CD14-positive monocyte (primary cell): ENCODE data around the gene SNIP1. TPM values are rescaled to one million over a fixed set of nuclear protein-coding genes. Genes with fewer than 3 reads are reported as not detected.

Experiments
- DNase-seq, 3 donors: peaks; one replicate each; pipeline ENCODE4 v3.0.0-alpha.2; 2011 to 2022
- H2AFZ ChIP-seq: 2 replicates; pipeline ENCODE4 v1.6.0; 2012; ENCODE audit warnings: mild to moderate bottlenecking, low read depth, low read length, inconsistent platforms; ENCODE audit not compliant: insufficient read depth, poor library complexity, severe bottlenecking
- H3K27ac ChIP-seq, 2 donors: 1 replicate in 1 of 2; 2 replicates in 1 of 2; pipeline ENCODE4 v1.5.1; 2012 to 2013; ENCODE audit warnings: low read length in 2 of 2, control low read depth in 1 of 2, inconsistent platforms in 1 of 2, low read depth in 1 of 2, mild to moderate bottlenecking in 1 of 2
- H3K27me3 ChIP-seq, 2 donors: one replicate each; pipeline versions ENCODE4 v1.6.0 to v1.6.1; 2011 to 2013; ENCODE audit warnings: low read length in 2 of 2; ENCODE audit not compliant: control insufficient read depth in 2 of 2, insufficient read depth in 2 of 2
- H3K36me3 ChIP-seq, 2 donors: replicated peaks in 1 of 2; 1 replicate in 1 of 2; 2 replicates in 1 of 2; pipeline versions ENCODE4 v1.5.1 to v1.6.1; 2012 to 2013; ENCODE audit warnings: low read length in 2 of 2, control low read depth in 1 of 2, inconsistent platforms in 1 of 2, mild to moderate bottlenecking in 1 of 2; ENCODE audit not compliant: insufficient read depth in 2 of 2, control insufficient read depth in 1 of 2
- H3K4me1 ChIP-seq, 2 donors: 1 replicate in 1 of 2; 2 replicates in 1 of 2; pipeline versions ENCODE4 v1.5.1 to v1.6.1; 2012 to 2013; ENCODE audit warnings: low read length in 2 of 2, control low read depth in 1 of 2, inconsistent platforms in 1 of 2, mild to moderate bottlenecking in 1 of 2, moderate library complexity in 1 of 2; ENCODE audit not compliant: insufficient read depth in 2 of 2, control insufficient read depth in 1 of 2
- H3K4me2 ChIP-seq: replicated peaks from 2 replicates; pipeline ENCODE3; 2012; ENCODE audit warnings: low read length, moderate library complexity, mild to moderate bottlenecking; ENCODE audit not compliant: poor library complexity, severe bottlenecking; ENCODE audit errors: extremely low read depth
- H3K4me3 ChIP-seq, 3 experiments: fragments of 200-600 bp in 1 of 3; sonication (generic) in 1 of 3; replicated peaks in 1 of 3; 1 replicate in 2 of 3; 2 replicates in 1 of 3; pipeline ENCODE4 v1.5.1; 2011 to 2013; ENCODE audit warnings: low read length in 3 of 3, mild to moderate bottlenecking in 3 of 3, control low read depth in 2 of 3, low read depth in 2 of 3, inconsistent platforms in 1 of 3, moderate library complexity in 1 of 3
- H3K79me2 ChIP-seq: 2 replicates; pipeline ENCODE4 v1.6.0; 2012; ENCODE audit warnings: mild to moderate bottlenecking, control low read depth, inconsistent platforms, low read length, moderate library complexity; ENCODE audit not compliant: insufficient read depth
- H3K9ac ChIP-seq: 2 replicates; pipeline ENCODE4 v1.6.0; 2017; ENCODE audit warnings: low read length, mild to moderate bottlenecking; ENCODE audit not compliant: insufficient read depth, poor library complexity, severe bottlenecking
- H3K9me3 ChIP-seq, 2 donors: replicated peaks in 1 of 2; 1 replicate in 1 of 2; 2 replicates in 1 of 2; pipeline versions ENCODE4 v1.5.1 to v1.6.1; 2012 to 2013; ENCODE audit warnings: low read length in 2 of 2, control low read depth in 1 of 2; ENCODE audit not compliant: control insufficient read depth in 1 of 2, insufficient read depth in 1 of 2
- H4K20me1 ChIP-seq: 2 replicates; pipeline ENCODE4 v1.6.0; 2012; ENCODE audit warnings: mild to moderate bottlenecking, low read length, control low read depth, moderate library complexity; ENCODE audit not compliant: insufficient read depth
- H3K27ac Mint-ChIP-seq, 7 donors: one replicate each; pipeline ENCODE4 v1.8.0; 2020; ENCODE audit warnings: mild to moderate bottlenecking in 7 of 7, mixed read lengths in 7 of 7, moderate library complexity in 6 of 7, inconsistent platforms in 2 of 7
- H3K27me3 Mint-ChIP-seq, 3 donors: one replicate each; pipeline ENCODE4 v1.8.0; 2021 to 2022; ENCODE audit warnings: low read depth in 3 of 3, mild to moderate bottlenecking in 3 of 3, mixed read lengths in 3 of 3, moderate library complexity in 3 of 3, inconsistent platforms in 1 of 3
- H3K36me3 Mint-ChIP-seq, 2 donors: one replicate each; pipeline ENCODE4 v1.8.0; 2020; ENCODE audit warnings: mixed read lengths in 2 of 2, inconsistent platforms in 1 of 2, mild to moderate bottlenecking in 1 of 2
- H3K4me1 Mint-ChIP-seq: one replicate; pipeline ENCODE4 v1.8.0; 2020; ENCODE audit warnings: mild to moderate bottlenecking, mixed read lengths
- H3K4me3 Mint-ChIP-seq, 2 donors: one replicate each; pipeline ENCODE4 v1.8.0; 2020; ENCODE audit warnings: mild to moderate bottlenecking in 2 of 2, mixed read lengths in 2 of 2, moderate library complexity in 1 of 2
- H3K9me3 Mint-ChIP-seq, 7 donors: one replicate each; pipeline ENCODE4 v1.8.0; 2020 to 2022; ENCODE audit warnings: mixed read lengths in 7 of 7, mild to moderate bottlenecking in 6 of 7, moderate library complexity in 6 of 7, inconsistent platforms in 2 of 7
- WGBS: methylation state at CpG from one replicate; pipeline ENCODE4 v1.1.5; 2013; ENCODE audit warnings: missing lambda C conversion rate; ENCODE audit not compliant: insufficient coverage; 5-methylcytosine and 5-hydroxymethylcytosine counted together
- intact Hi-C, 2 donors: fragments of 100-400 bp; cut with micrococcal nuclease; formaldehyde crosslinking; loops; one replicate each; pipeline versions ENCODE4 v1.15.0 to v1.15.1; 2023
- polyA plus RNA-seq, 3 donors: library from polyadenylated mRNA; depleted of rRNA in 1 of 3; unstranded in 2 of 3; stranded (reverse) in 1 of 3; fragments of 300-500 nt in 2 of 3; fragments of >200 nt in 1 of 3; fragmentation: Illumina TruSeq in 2 of 3; gene quantifications; 1 replicate in 2 of 3; 2 replicates in 1 of 3; pipeline ENCODE4 v1.2.3, GENCODE V29; 2012 to 2021
- TF ChIP-seq, protein P1 (sequence below): fragments of 200-600 bp; IDR thresholded peaks from one replicate; pipeline ENCODE4 v1.8.0; 2022; ENCODE audit warnings: antibody characterized with exemption, mild to moderate bottlenecking

The SNIP1 gene
- polyA plus RNA-seq, 3 donors: 1.6 to 6.8 (median 3.3) TPM

DNA sequence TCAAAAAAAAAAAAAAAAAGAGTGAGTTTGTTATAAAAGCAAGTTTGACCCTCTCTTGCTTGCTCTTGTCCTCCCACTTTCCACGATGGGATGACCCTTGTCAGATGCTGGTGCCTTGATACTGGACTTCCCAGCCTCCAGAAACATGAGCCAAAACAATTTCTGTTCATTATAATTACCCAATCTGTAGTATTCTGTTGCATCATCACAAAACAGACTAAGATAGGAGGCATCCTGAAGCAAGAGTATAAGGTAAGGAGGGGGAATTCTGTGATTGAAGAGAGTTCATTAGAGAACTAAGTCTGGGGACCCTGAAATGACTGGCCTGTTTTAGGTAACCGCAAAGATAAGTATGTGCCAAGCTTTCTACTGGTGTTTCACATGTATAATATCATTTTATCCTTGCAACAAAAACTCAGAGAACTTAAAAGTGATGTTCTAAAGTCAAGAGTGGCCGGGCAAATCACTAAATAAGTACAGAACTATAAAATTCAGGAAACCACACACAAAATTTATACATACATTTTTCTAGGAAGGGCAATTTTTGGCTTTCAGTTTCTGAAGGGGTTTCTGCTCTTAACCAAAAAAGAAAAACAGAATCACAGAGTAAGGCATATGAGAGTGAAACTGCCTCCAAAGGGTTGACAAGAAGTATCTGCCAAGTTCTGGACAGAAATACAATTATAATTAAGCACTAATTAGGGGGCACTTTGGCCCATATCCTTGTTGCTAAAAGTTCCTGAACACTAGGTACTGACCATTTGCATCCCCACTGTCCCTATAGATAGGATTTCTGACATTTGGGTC lies 16.6 kb upstream of the SNIP1 start:
- Histone ChIP-seq H3K27me3 (no peaks in the 10 kb centered on the region), H3K4me3 (no peak overlapping the region), H2AFZ (no peak overlapping the region), H3K27ac (no peak overlapping the region), H3K36me3 (peaks cover 98 to 100% of the 10 kb centered on the region in 2 donors), H3K4me2 (no peak overlapping the region), H4K20me1 (peaks cover 4% of the 10 kb centered on the region), H3K9ac (no peak overlapping the region), H3K9me3 (no peaks in the 10 kb centered on the region), H3K79me2 (no peaks in the 10 kb centered on the region), H3K4me1 (no peaks in the 10 kb centered on the region)
- intact Hi-C loops: no loop called here
- Mint-ChIP-seq H3K27ac (peak overlapping the region in 1 of 7 donors; percentile 5), H3K9me3 (peaks cover 0 to 5% (median 0%) of the 10 kb centered on the region in 7 donors), H3K4me3 (no peak overlapping the region), H3K4me1 (no peaks in the 10 kb centered on the region), H3K27me3 (no peaks in the 10 kb centered on the region), H3K36me3 (peaks cover 96 to 100% of the 10 kb centered on the region in 2 donors)
- no peak for DNase-seq
- WGBS: no CpG with 5 or more reads among the region's 3 CpGs
- TF ChIP-seq, protein P1, sequence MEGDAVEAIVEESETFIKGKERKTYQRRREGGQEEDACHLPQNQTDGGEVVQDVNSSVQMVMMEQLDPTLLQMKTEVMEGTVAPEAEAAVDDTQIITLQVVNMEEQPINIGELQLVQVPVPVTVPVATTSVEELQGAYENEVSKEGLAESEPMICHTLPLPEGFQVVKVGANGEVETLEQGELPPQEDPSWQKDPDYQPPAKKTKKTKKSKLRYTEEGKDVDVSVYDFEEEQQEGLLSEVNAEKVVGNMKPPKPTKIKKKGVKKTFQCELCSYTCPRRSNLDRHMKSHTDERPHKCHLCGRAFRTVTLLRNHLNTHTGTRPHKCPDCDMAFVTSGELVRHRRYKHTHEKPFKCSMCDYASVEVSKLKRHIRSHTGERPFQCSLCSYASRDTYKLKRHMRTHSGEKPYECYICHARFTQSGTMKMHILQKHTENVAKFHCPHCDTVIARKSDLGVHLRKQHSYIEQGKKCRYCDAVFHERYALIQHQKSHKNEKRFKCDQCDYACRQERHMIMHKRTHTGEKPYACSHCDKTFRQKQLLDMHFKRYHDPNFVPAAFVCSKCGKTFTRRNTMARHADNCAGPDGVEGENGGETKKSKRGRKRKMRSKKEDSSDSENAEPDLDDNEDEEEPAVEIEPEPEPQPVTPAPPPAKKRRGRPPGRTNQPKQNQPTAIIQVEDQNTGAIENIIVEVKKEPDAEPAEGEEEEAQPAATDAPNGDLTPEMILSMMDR: no peak

DNA sequence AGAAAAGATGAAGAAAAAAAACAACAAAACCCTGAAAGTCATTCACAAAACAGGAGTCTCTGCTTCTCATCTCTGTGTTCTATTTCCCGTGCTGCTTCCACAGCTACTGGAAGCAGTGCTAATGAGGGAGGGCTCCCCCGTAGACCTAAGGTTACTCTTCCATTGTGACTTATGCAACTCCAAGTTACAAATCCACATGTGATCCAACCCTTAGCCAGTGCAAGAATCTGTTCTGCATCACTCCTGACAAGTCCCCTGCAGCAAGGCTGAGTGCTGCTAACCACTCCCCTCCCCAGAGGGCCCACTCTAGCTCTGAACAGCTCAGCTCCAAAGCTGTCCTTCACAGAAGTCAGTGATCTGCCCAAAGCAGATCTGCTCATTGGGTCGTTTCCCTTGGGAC lies 12.9 kb upstream of the SNIP1 start:
- 95% methylated on average over 2 of the region's 3 CpGs for WGBS
- no peak overlapping the region for H3K4me3 ChIP-seq
- H3K36me3 Mint-ChIP-seq: peaks cover 72 to 85% of the 10 kb centered on the region in 2 donors
- no peak overlapping the region for H3K4me2 ChIP-seq
- TF ChIP-seq, protein P1: no peak
- no peaks in the 10 kb centered on the region for H3K79me2 ChIP-seq
- H3K27me3 Mint-ChIP-seq: no peaks in the 10 kb centered on the region
- H2AFZ ChIP-seq: no peak overlapping the region
- no peak overlapping the region for H3K4me3 Mint-ChIP-seq
- no peaks in the 10 kb centered on the region for H3K27me3 ChIP-seq
- H4K20me1 ChIP-seq: peaks cover 4% of the 10 kb centered on the region
- no peak overlapping the region for H3K9ac ChIP-seq
- H3K27ac ChIP-seq: no peak overlapping the region
- H3K4me1 Mint-ChIP-seq: no peaks in the 10 kb centered on the region
- no peaks in the 10 kb centered on the region for H3K9me3 ChIP-seq
- peaks cover 0 to 7% (median 0%) of the 10 kb centered on the region in 7 donors for H3K9me3 Mint-ChIP-seq
- no peak for DNase-seq
- intact Hi-C loops: no loop called here
- H3K27ac Mint-ChIP-seq: no peak overlapping the region
- peaks cover 75 to 92% of the 10 kb centered on the region in 2 donors for H3K36me3 ChIP-seq
- H3K4me1 ChIP-seq: no peaks in the 10 kb centered on the region
